Measurements from ENCODE around the gene COPA.

The COPA gene

GRCh38 chr1:160284782-160285344 is 58.2 kb downstream of the COPA start, which contains the start of gene PEX19:
Gene PEX19, minus strand, starts transcription at chr1:160285133. Its CDS starts 9 bp downstream, at chr1:160285124.
- Histone ChIP-seq H3K9me3 (no peaks in the 10 kb centered on the region), H3K36me3 (peaks cover 51% of the 10 kb centered on the region), H3K27ac (peak within 1 kb of the TSS; percentile 84), H3K4me1 (ENCODE audit: control insufficient read depth in 1 of 2, insufficient read depth in 1 of 2, low read depth in 1 of 2, low read length in 1 of 2) (peaks cover 20 to 24% of the 10 kb centered on the region in 2 experiments), H3K4me3 (ENCODE audit: low read depth in 1 of 2, low read length in 1 of 2) (peak within 1 kb of the TSS; percentile 87 to 90), H3K27me3 (no peaks in the 10 kb centered on the region)
- TF ChIP-seq CTCF (IDR thresholded peaks at IDR 0.05): no peak

GRCh38 chr1:160284220-160284781 is 58.7 kb downstream of the COPA start:
- no peak for TF ChIP-seq CTCF (IDR thresholded peaks at IDR 0.05)
- peak overlapping the region; percentile 87 to 90 for H3K4me3 ChIP-seq (ENCODE audit: low read depth in 1 of 2, low read length in 1 of 2)
- H3K4me1 ChIP-seq (ENCODE audit: control insufficient read depth in 1 of 2, insufficient read depth in 1 of 2, low read depth in 1 of 2, low read length in 1 of 2): peaks cover 20 to 24% of the 10 kb centered on the region in 2 experiments
- H3K36me3 ChIP-seq: peaks cover 51% of the 10 kb centered on the region
- H3K27me3 ChIP-seq: no peaks in the 10 kb centered on the region
- H3K27ac ChIP-seq: peak overlapping the region; percentile 84
- H3K9me3 ChIP-seq: no peaks in the 10 kb centered on the region

GRCh38 chr1:160282807-160283206 is 60.2 kb downstream of the COPA start:
- no peak overlapping the region for H3K27ac ChIP-seq
- TF ChIP-seq CTCF (IDR thresholded peaks at IDR 0.05): no peak
- H3K4me3 ChIP-seq (ENCODE audit: low read depth in 1 of 2, low read length in 1 of 2): no peak overlapping the region
- peaks cover 20 to 24% of the 10 kb centered on the region in 2 experiments for H3K4me1 ChIP-seq (ENCODE audit: control insufficient read depth in 1 of 2, insufficient read depth in 1 of 2, low read depth in 1 of 2, low read length in 1 of 2)
- no peaks in the 10 kb centered on the region for H3K9me3 ChIP-seq
- peaks cover 56% of the 10 kb centered on the region for H3K36me3 ChIP-seq
- H3K27me3 ChIP-seq: no peaks in the 10 kb centered on the region

GRCh38 chr1:160277987-160278386 is 65.1 kb downstream of the COPA start:
- Histone ChIP-seq H3K4me1 (ENCODE audit: control insufficient read depth in 1 of 2, insufficient read depth in 1 of 2, low read depth in 1 of 2, low read length in 1 of 2) (no peaks in the 10 kb centered on the region), H3K36me3 (peaks cover 73% of the 10 kb centered on the region), H3K27me3 (no peaks in the 10 kb centered on the region), H3K27ac (no peak overlapping the region), H3K4me3 (ENCODE audit: low read depth in 1 of 2, low read length in 1 of 2) (no peak overlapping the region), H3K9me3 (no peaks in the 10 kb centered on the region)
- TF ChIP-seq CTCF (IDR thresholded peaks at IDR 0.05): no peak

- H3K27me3 ChIP-seq: no peaks in the 10 kb centered on the region
- no peaks in the 10 kb centered on the region for H3K9me3 ChIP-seq
- H3K4me1 ChIP-seq (ENCODE audit: control insufficient read depth in 1 of 2, insufficient read depth in 1 of 2, low read depth in 1 of 2, low read length in 1 of 2): no peaks in the 10 kb centered on the region
- TF ChIP-seq CTCF (IDR thresholded peaks at IDR 0.05): no peak
- H3K27ac ChIP-seq: no peak overlapping the region
- peaks cover 67% of the 10 kb centered on the region for H3K36me3 ChIP-seq
- no peak overlapping the region for H3K4me3 ChIP-seq (ENCODE audit: low read depth in 1 of 2, low read length in 1 of 2)
Observed at GRCh38 chr1:160277330-160277729, 65.7 kb downstream of the COPA start.

Measured in neutrophil (primary cell).